Lung (tissue), 12 donors: ENCODE data around the gene ZDHHC7. TPM values are rescaled to one million over a fixed set of nuclear protein-coding genes. Genes with fewer than 3 reads are reported as not detected.

ENCODE experiments used
- ATAC-seq: fragments of 200-7000 bp; cut with Tn5 transposase; one replicate; pipeline ENCODE4 v1.9.1; 2020; ENCODE audit warnings: moderate number of reproducible peaks; ENCODE audit not compliant: insufficient read depth, low FRiP score
- DNase-seq, 3 donors: peaks; one replicate each; pipeline ENCODE4 v3.0.0-alpha.2; 2013 to 2017
- H3K27ac ChIP-seq, 2 donors: one replicate each; pipeline ENCODE4 v1.5.1; 2013; ENCODE audit warnings: mild to moderate bottlenecking in 2 of 2, moderate library complexity in 2 of 2, control low read depth in 1 of 2, inconsistent platforms in 1 of 2, low read depth in 1 of 2, low read length in 1 of 2
- H3K27me3 ChIP-seq, 3 donors: one replicate each; pipeline ENCODE4 v1.5.1; 2013; ENCODE audit warnings: low read length in 2 of 3; ENCODE audit not compliant: control insufficient read depth in 3 of 3, insufficient read depth in 3 of 3
- H3K36me3 ChIP-seq, 4 donors: one replicate each; pipeline ENCODE4 v1.5.1; 2013; ENCODE audit warnings: low read length in 4 of 4, mild to moderate bottlenecking in 1 of 4, moderate library complexity in 1 of 4; ENCODE audit not compliant: control insufficient read depth in 4 of 4, insufficient read depth in 4 of 4
- H3K4me1 ChIP-seq, 5 donors: one replicate each; pipeline ENCODE4 v1.5.1; 2013; ENCODE audit warnings: low read length in 5 of 5, mild to moderate bottlenecking in 2 of 5, moderate library complexity in 1 of 5; ENCODE audit not compliant: control insufficient read depth in 5 of 5, insufficient read depth in 5 of 5
- H3K4me3 ChIP-seq: one replicate; pipeline ENCODE4 v1.5.1; 2013; ENCODE audit warnings: mild to moderate bottlenecking, control low read depth, moderate library complexity
- H3K9ac ChIP-seq, 2 donors: one replicate each; pipeline ENCODE4 v1.5.1; 2013; ENCODE audit warnings: low read length in 2 of 2, control low read depth in 1 of 2; ENCODE audit not compliant: insufficient read depth in 1 of 2
- H3K9me3 ChIP-seq, 4 donors: one replicate each; pipeline ENCODE4 v1.5.1; 2013; ENCODE audit warnings: low read length in 3 of 4, mild to moderate bottlenecking in 1 of 4, moderate library complexity in 1 of 4; ENCODE audit not compliant: control insufficient read depth in 4 of 4, insufficient read depth in 3 of 4
- WGBS, 2 donors: extraction: QIAGEN DNeasy Blood & Tissue Kit; methylation state at CpG; one replicate each; pipeline ENCODE4 v1.1.7; 2013; 5-methylcytosine and 5-hydroxymethylcytosine counted together
- polyA plus RNA-seq, 2 donors: library from polyadenylated mRNA; stranded (reverse); fragments of 200-250 nt; gene quantifications; one replicate each; pipeline ENCODE4 v1.2.1, GENCODE V29; 2013
- total RNA-seq, 2 donors: library from RNA; depleted of rRNA in 1 of 2; stranded (reverse); fragments of >200 nt in 1 of 2; gene quantifications; one replicate each; pipeline ENCODE4 v1.2.1, GENCODE V29; 2014 to 2021
- TF ChIP-seq, protein P1 (sequence below): IDR thresholded peaks from 2 replicates; pipeline ENCODE4 v1.5.1; 2012; ENCODE audit warnings: mild to moderate bottlenecking; ENCODE audit errors: control extremely low read depth, extremely low read depth
- donor health status: control.
- donor health status: control.
- donor health status: Bipolar disorder and iron deficiency.
- donor health status: healthy.
- donor health status: DM: yes; HTN: yes; CAD: no.

ZDHHC7 gene
- total and polyA plus RNA-seq, 4 donors = 23.6 to 61.1 (median 45.4) TPM

DNA sequence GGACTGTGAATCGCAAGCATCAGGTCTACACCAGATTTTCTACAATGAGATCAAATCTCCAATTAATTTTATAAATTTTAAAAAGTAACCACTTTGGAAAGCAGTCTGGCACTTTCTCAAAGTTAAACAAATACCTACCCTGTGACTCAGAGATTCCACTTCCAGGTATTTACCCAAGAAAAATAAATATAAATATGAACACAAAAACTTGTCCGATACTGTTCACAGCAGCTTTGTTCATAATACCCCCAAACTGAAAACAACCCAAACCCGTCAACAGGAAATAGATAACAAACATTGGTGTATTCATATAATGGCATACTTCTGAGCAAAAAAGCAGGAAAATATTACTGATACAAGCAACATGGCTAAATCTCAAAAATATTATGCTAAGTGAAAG lies 12.1 kb downstream of the ZDHHC7 start:
- H3K9me3 ChIP-seq = no peaks in the 10 kb centered on the region
- H3K36me3 ChIP-seq = peaks cover 2 to 8% (median 6%) of the 10 kb centered on the region in 4 donors
- DNase-seq (no peak), ATAC-seq (no peak)
- H3K27me3 ChIP-seq = no peaks in the 10 kb centered on the region
- H3K27ac ChIP-seq = no peak overlapping the region
- TF ChIP-seq, protein P1, sequence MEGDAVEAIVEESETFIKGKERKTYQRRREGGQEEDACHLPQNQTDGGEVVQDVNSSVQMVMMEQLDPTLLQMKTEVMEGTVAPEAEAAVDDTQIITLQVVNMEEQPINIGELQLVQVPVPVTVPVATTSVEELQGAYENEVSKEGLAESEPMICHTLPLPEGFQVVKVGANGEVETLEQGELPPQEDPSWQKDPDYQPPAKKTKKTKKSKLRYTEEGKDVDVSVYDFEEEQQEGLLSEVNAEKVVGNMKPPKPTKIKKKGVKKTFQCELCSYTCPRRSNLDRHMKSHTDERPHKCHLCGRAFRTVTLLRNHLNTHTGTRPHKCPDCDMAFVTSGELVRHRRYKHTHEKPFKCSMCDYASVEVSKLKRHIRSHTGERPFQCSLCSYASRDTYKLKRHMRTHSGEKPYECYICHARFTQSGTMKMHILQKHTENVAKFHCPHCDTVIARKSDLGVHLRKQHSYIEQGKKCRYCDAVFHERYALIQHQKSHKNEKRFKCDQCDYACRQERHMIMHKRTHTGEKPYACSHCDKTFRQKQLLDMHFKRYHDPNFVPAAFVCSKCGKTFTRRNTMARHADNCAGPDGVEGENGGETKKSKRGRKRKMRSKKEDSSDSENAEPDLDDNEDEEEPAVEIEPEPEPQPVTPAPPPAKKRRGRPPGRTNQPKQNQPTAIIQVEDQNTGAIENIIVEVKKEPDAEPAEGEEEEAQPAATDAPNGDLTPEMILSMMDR = no peak
- H3K4me1 ChIP-seq = peaks cover 10 to 31% (median 20%) of the 10 kb centered on the region in 5 donors
- peak overlapping the region in 1 of 2 donors; percentile 13 for H3K9ac ChIP-seq
- WGBS, 2 donors = 51 to 79% methylated on average over 3 of the region's 3 CpGs
- H3K4me3 ChIP-seq = no peak overlapping the region

DNA sequence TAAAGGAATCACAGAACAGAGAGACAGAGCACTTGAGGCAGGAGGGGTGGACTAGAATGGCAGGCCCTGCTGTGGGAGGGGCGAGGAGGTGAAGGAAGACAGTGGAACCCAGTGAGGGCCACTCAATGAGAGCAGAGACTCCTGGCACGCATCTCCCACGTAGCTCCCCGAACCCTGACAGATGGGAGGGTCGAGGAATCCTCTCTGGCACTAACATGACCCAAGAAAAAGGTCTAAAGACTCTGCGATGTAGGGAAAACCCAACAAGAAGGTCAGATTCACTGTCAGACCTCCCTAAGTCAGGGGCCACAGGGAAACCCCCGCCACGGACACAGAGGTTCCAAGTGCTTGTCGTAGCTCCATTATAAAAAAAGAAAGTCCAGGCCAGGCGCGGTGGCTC lies 15.0 kb downstream of the ZDHHC7 start:
- Histone ChIP-seq H3K27ac (peak overlapping the region in 1 of 2 donors; percentile 23), H3K36me3 (peaks cover 7 to 11% (median 8%) of the 10 kb centered on the region in 4 donors), H3K27me3 (no peaks in the 10 kb centered on the region), H3K4me3 (no peak overlapping the region), H3K9ac (no peak overlapping the region), H3K4me1 (peaks cover 0 to 30% (median 5%) of the 10 kb centered on the region in 5 donors), H3K9me3 (no peaks in the 10 kb centered on the region)
- no peak for ATAC-seq
- TF ChIP-seq, protein P1 = no peak
- 92 to 95% methylated on average over 11 of the region's 11 CpGs for WGBS, 2 donors
- no peak for DNase-seq

DNA sequence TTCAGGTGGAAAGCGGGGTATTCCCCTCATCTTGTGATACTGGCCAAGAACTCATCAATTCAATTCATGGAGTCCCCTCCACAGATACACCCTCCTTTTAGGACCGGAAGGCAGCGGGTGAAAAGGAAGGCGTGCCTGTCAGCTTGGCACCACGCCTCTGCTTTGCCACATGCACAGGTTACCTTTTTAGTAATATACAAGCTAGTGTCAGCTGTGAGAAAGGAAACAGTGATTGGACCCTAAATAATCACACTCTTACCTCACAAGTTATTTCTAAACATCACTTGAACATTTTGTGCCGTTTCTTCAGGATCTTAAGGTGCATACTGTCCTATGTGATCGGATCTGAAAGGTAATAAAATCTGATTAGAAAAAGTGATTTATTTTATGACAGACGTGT lies 15.7 kb downstream of the ZDHHC7 start:
- TF ChIP-seq, protein P1 = no peak
- H3K9me3 ChIP-seq = no peaks in the 10 kb centered on the region
- peak overlapping the region in 1 of 2 donors; percentile 97 for H3K27ac ChIP-seq
- DNase-seq = no peak
- H3K27me3 ChIP-seq = no peaks in the 10 kb centered on the region
- H3K36me3 ChIP-seq = peaks cover 7 to 11% (median 9%) of the 10 kb centered on the region in 4 donors
- peaks cover 0 to 27% (median 3%) of the 10 kb centered on the region in 5 donors for H3K4me1 ChIP-seq
- H3K9ac ChIP-seq = no peak overlapping the region
- WGBS, 2 donors = 80 to 84% methylated on average over 8 of the region's 8 CpGs
- H3K4me3 ChIP-seq = no peak overlapping the region
- no peak for ATAC-seq

DNA sequence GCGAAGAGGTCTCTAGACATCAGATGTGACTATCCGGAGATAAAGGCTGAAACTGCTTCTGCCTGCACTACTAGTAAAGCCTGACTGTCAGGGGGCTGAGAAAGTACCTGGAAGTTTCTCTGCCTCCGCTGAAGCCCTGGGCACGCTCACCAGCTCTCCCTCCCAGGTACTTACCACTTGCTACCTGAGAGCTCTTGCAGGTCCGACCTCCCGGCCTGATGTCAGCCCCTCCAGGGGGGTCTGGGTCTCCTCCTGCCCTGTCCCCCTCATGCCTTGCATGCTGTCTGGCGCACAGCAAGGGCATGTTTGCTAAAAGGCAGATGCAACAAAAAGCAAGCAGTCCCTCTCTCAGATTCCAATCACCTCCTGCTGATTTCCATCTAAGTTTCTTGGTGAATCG lies 17.4 kb downstream of the ZDHHC7 start:
- no peaks in the 10 kb centered on the region for H3K27me3 ChIP-seq
- TF ChIP-seq, protein P1 = no peak
- no peaks in the 10 kb centered on the region for H3K9me3 ChIP-seq
- 72 to 91% methylated on average over 8 of the region's 8 CpGs for WGBS, 2 donors
- no peak for DNase-seq
- ATAC-seq = no peak
- no peak overlapping the region for H3K9ac ChIP-seq
- peaks cover 7 to 22% (median 19%) of the 10 kb centered on the region in 4 donors for H3K36me3 ChIP-seq
- no peak overlapping the region for H3K4me3 ChIP-seq
- H3K27ac ChIP-seq = peak overlapping the region in 1 of 2 donors; percentile 97
- H3K4me1 ChIP-seq = peaks cover 0 to 19% (median 3%) of the 10 kb centered on the region in 5 donors
